ENCODE measurements around the gene DGKH. TPM values are rescaled to one million over a fixed set of nuclear protein-coding genes. Genes with fewer than 3 reads are reported as not detected.

The DGKH gene
- total and polyA plus RNA-seq, 9 of the 15 experiments (the other 6 are each of a cell fraction or from before 2014, with no cell fraction given) = 0.38 to 4.4 (median 3.1) TPM

DNA sequence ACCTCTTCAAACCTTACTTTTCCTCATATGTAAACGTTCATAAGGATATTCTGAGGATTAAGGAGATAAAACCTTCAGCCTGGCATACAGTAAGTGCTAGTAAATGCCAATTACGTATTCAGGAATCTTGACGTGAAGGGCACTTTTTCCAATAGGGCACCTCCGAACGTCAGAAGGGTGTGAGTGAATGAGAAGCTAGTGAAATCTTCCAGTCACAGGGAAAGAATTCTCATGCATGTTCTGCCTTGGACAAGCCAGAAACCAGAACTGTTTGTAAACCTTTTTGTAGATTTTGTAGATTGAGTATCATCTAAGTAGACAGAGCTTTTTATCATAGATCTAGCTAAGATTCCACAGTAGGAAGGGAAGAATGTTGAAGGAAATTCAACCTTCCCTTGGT is 16.5 kb downstream of the DGKH start (continued):
- TF ChIP-seq ZNF133 (CRISPR knock-in tag; IDR thresholded peaks at IDR 0.05) (no peak), ZNF407 (IDR thresholded peaks at IDR 0.05; ENCODE audit: low read depth) (no peak), ZBTB7A (IDR thresholded peaks at IDR 0.05; ENCODE audit: borderline replicate concordance, control insufficient read depth, low read depth, low read length) (no peak), CCAR2 (IDR thresholded peaks at IDR 0.05; ENCODE audit: low read depth, low read length) (no peak)

Measured in K562 (cell line).